22Rv1 (cell line): ENCODE measurements around the gene TMSB4X.
"Not testable (repeated sequence)": the region's sequence is repeated elsewhere in the genome, so short reads cannot be mapped to it uniquely, and the experiment has no call there.

Experiments
- H3K27ac ChIP-seq: fragments of 450-650 bp; 2 replicates; pipeline ENCODE4 v1.5.1; 2017
- CTCF ChIP-seq: fragments of 450-650 bp; IDR thresholded peaks from 2 replicates; pipeline ENCODE4 v1.5.1; 2017; ENCODE audit warnings: mild to moderate bottlenecking
- ZFX ChIP-seq: fragments of 450-650 bp; IDR thresholded peaks from 2 replicates; pipeline ENCODE4 v1.6.1; 2017; ENCODE audit warnings: antibody characterized with exemption, borderline replicate concordance

The TMSB4X gene

DNA sequence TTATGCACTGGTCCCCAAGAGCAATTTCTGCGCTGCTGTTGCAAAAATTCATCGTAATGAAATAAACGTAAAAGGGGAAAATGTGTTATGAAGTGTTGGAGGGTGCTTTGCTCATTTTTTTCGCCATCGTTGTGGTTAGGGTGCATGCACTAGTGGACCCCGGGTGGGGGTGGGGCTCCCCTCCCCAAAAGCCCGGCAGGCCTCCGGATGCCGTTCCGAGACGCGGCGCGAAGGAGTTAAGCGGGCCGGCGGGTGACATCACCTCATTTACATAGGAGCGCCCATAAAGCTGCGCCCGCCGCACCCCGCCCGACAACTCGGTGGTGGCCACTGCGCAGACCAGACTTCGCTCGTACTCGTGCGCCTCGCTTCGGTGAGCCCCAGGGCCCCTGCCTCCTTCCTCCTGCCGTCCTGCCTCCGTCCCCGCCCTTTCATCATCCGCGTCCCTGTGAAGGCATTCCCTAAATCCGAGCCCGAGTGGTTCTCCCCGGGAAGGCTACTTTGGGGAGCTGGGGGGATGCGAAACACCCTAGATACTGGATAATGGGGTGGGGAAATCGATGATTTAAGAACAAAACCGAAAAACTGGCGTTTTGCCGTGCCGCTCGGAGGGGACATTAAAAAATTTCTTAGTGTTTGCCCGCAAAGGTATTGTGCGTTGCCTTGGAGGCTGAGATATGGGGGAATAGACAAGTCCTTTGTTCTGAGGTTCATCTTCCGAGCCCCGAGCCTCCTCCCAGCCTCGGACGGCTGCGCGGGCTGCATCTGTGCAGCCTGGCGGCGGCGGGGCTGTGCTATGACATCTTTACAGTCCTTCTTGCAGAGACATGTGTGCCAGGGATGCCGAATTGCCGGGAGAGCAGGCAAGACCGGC is at the start of gene TMSB4X:
Gene TMSB4X, plus strand, starts transcription at position 315 of the 874 bp plus-strand sequence.
- peak within 1 kb of the TSS; percentile 55 for H3K27ac ChIP-seq
- TF ChIP-seq ZFX (no peak), CTCF (no peak)

- H3K27ac ChIP-seq: no peak overlapping the region
- no peak for TF ChIP-seq CTCF
- no peak for TF ChIP-seq ZFX
Measured at GRCh38 chrX:12929701-12930100, 45.2 kb upstream of the TMSB4X start.

GRCh38 chrX:12930150-12930549 is 44.8 kb upstream of the TMSB4X start:
- TF ChIP-seq CTCF (no peak), ZFX (no peak)
- H3K27ac ChIP-seq: no peak overlapping the region

DNA sequence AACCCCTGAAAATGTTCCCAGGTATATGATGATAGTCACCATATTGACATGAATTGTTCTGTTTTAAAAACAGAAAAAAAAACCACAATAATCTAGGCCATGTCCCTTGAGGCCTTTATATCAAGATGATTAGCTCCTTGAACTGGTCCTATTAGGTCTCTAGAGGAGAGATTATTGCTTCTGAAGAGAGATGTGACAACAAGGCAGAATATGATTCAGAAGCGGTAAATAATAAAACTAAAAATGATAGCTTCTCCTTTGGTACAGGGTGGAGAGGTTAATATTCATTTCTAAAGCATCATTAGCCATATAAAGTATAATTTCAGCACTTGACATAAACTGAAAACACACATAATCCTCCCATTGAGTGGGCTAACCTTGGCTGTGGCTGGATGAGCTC is 42.7 kb upstream of the TMSB4X start:
- no peak overlapping the region for H3K27ac ChIP-seq
- TF ChIP-seq CTCF: no peak
- no peak for TF ChIP-seq ZFX

- TF ChIP-seq CTCF: no peak
- no peak for TF ChIP-seq ZFX
- no peak overlapping the region for H3K27ac ChIP-seq
Measured at GRCh38 chrX:12934850-12935249, 40.1 kb upstream of the TMSB4X start.

- no peak overlapping the region for H3K27ac ChIP-seq
- TF ChIP-seq CTCF (no peak), ZFX (no peak)
Measured at GRCh38 chrX:12936947-12937346, 38.0 kb upstream of the TMSB4X start.

DNA sequence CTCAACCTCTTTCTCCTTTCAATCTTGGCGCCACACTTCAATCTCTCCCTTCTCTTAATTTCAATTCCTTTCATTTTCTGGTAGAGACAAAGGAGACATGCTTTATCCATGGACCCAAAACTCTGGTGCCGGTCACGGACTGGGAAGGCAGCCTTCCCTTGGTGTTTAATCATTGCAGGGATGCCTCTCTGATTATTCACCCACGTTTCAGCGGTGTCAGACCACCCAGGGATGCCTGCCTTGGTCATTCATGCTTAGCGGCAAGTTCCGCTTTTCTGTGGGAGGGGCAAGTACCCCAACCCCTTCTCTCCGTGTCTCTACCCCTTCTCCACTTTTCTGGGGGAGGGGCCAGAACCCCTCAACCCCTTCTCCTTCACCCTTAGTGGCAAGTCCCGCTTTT is 34.4 kb upstream of the TMSB4X start:
- not testable (repeated sequence) for H3K27ac ChIP-seq

GRCh38 chrX:12943592-12943991 is 31.3 kb upstream of the TMSB4X start:
- H3K27ac ChIP-seq: not testable (repeated sequence)

DNA sequence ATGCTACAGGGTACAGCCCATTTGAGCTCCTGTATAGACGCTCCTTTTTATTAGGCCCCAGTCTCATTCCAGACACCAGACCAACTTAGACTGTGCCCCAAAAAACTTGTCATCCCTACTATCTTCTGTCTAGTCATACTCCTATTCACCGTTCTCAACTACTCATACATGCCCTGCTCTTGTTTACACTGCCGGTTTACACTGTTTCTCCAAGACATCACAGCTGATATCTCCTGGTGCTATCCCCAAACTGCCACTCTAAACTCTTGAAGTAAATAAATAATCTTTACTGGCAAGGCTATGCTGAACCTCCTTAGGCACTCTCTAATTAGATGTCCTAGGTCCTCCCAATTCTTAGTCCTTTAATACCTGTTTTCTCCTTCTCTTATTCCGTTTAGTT is 30.5 kb upstream of the TMSB4X start:
- not testable (repeated sequence) for H3K27ac ChIP-seq
